Measurements from ENCODE around the gene ST6GALNAC3.

ST6GALNAC3 gene

GRCh38 chr1:76029331-76029730, 45.2 kb upstream of the ST6GALNAC3 start:
- Histone ChIP-seq H3K4me1 (ENCODE audit: control insufficient read depth, insufficient read depth, low read length) (peaks cover 2% of the 10 kb centered on the region; the same call in 1 of the 2 replicates), H3K27ac (ENCODE audit: extremely low read depth, low read depth, low read length) (no peak overlapping the region), H3K4me3 (ENCODE audit: low read depth, low read length) (no peak overlapping the region), H3K9me3 (ENCODE audit: control insufficient read depth, insufficient read depth, low read depth, low read length) (no peaks in the 10 kb centered on the region), H3K36me3 (ENCODE audit: control insufficient read depth in 2 of 2, insufficient read depth in 1 of 2, low read length in 2 of 2) (no peaks in the 10 kb centered on the region)
- ChIA-PET POLR2A (no interaction called here), CTCF (no interaction called here)
- TF ChIP-seq ZNF704 (tag by site-specific recombination; IDR thresholded peaks at IDR 0.05), result no peak
- no peak for TF ChIP-seq ZNF707 (tag by site-specific recombination; IDR thresholded peaks at IDR 0.05)
- TF ChIP-seq ZNF112 (tag by site-specific recombination; IDR thresholded peaks at IDR 0.05), result no peak
- no peak for TF ChIP-seq ZBTB48 (tag by site-specific recombination; IDR thresholded peaks at IDR 0.05)
- no peak for TF ChIP-seq SETDB1 (IDR thresholded peaks at IDR 0.05; ENCODE audit: insufficient read length, low read length)
- no peak for TF ChIP-seq HOXC10 (CRISPR knock-in tag; IDR thresholded peaks at IDR 0.05)
- TF ChIP-seq ZNF121 (tag by site-specific recombination; IDR thresholded peaks at IDR 0.05), result no peak
- no peak for TF ChIP-seq SCRT1 (tag by site-specific recombination; IDR thresholded peaks at IDR 0.05; ENCODE audit: borderline replicate concordance)
- TF ChIP-seq ZNF664 (tag by site-specific recombination; IDR thresholded peaks at IDR 0.05), result no peak
- TF ChIP-seq KLF8 (tag by site-specific recombination; IDR thresholded peaks at IDR 0.05), result no peak
- TF ChIP-seq YY2 (tag by site-specific recombination; IDR thresholded peaks at IDR 0.05), result no peak
- TF ChIP-seq ZNF426 (tag by site-specific recombination; IDR thresholded peaks at IDR 0.05), result no peak
- no peak for TF ChIP-seq ZBTB7A (tag by site-specific recombination; IDR thresholded peaks at IDR 0.05; ENCODE audit: low read depth)
- TF ChIP-seq ZNF202 (tag by site-specific recombination; IDR thresholded peaks at IDR 0.05; ENCODE audit: borderline replicate concordance), result no peak
- TF ChIP-seq ZNF341 (tag by site-specific recombination; IDR thresholded peaks at IDR 0.05; ENCODE audit: low read depth), result no peak
- no peak for TF ChIP-seq MEIS1 (CRISPR knock-in tag; IDR thresholded peaks at IDR 0.05; ENCODE audit: borderline replicate concordance)
- no peak for TF ChIP-seq ZBTB8A (tag by site-specific recombination; IDR thresholded peaks at IDR 0.05)
- TF ChIP-seq ZNF558 (tag by site-specific recombination; IDR thresholded peaks at IDR 0.05), result no peak
- TF ChIP-seq ZNF830 (tag by site-specific recombination; IDR thresholded peaks at IDR 0.05; ENCODE audit: low read depth), result no peak

GRCh38 chr1:76031496-76031895, 43.0 kb upstream of the ST6GALNAC3 start:
- H3K36me3 ChIP-seq (ENCODE audit: control insufficient read depth in 2 of 2, insufficient read depth in 1 of 2, low read length in 2 of 2), result no peaks in the 10 kb centered on the region
- ChIA-PET CTCF (interaction anchor here (0.5 to 1.2 kb wide), 2 partner anchors 9 to 102 kb away, joined by 3 read pairs; no protein-coding TSS in a partner anchor), POLR2A (no interaction called here)
- no peaks in the 10 kb centered on the region for H3K9me3 ChIP-seq (ENCODE audit: control insufficient read depth, insufficient read depth, low read depth, low read length)
- no peak overlapping the region for H3K27ac ChIP-seq (ENCODE audit: extremely low read depth, low read depth, low read length)
- no peak overlapping the region for H3K4me3 ChIP-seq (ENCODE audit: low read depth, low read length)
- peaks cover 2% of the 10 kb centered on the region; the same call in 1 of the 2 replicates for H3K4me1 ChIP-seq (ENCODE audit: control insufficient read depth, insufficient read depth, low read length)
- TF ChIP-seq ZNF830 (tag by site-specific recombination; IDR thresholded peaks at IDR 0.05; ENCODE audit: low read depth), result no peak
- no peak for TF ChIP-seq ZBTB20 (tag by site-specific recombination; IDR thresholded peaks at IDR 0.05)
- no peak for TF ChIP-seq GFI1B (tag by site-specific recombination; IDR thresholded peaks at IDR 0.05)
- no peak for TF ChIP-seq ZNF433 (tag by site-specific recombination; IDR thresholded peaks at IDR 0.05; ENCODE audit: low read depth)
- no peak for TF ChIP-seq ZNF350 (tag by site-specific recombination; IDR thresholded peaks at IDR 0.05)
- no peak for TF ChIP-seq ZNF791 (tag by site-specific recombination; IDR thresholded peaks at IDR 0.05)

Measured in HEK293 (cell line).